Neural cell (in vitro differentiated cells): ENCODE measurements around the gene DHX30. TPM values are rescaled to one million over a fixed set of nuclear protein-coding genes. Genes with fewer than 3 reads are reported as not detected.

ENCODE experiments used
- H2AFZ ChIP-seq: fragments of 200-600, 300-800 bp; sonication (generic), shearing (Covaris generic); 2 replicates; pipeline ENCODE4 v1.6.0; 2014; ENCODE audit warnings: low read depth, mild to moderate bottlenecking, antibody characterized with exemption, low read length, moderate library complexity
- H3F3A ChIP-seq: fragments of 200-600 bp; shearing (Covaris generic); 2 replicates; pipeline ENCODE4 v1.6.1; 2016; ENCODE audit warnings: mild to moderate bottlenecking, moderate library complexity, mixed read lengths, antibody characterized with exemption, low read length; ENCODE audit not compliant: insufficient read depth, poor library complexity, severe bottlenecking
- H3K27ac ChIP-seq: fragments of 200-600, 300-800 bp; sonication (generic), shearing (Covaris generic); 2 replicates; pipeline ENCODE4 v1.5.1; 2014; ENCODE audit warnings: mild to moderate bottlenecking, low read length, moderate library complexity
- H3K27me3 ChIP-seq: fragments of 300-800, 200-600 bp; sonication (generic), shearing (Covaris generic); 2 replicates; pipeline ENCODE4 v1.6.0; 2014; ENCODE audit warnings: mild to moderate bottlenecking, low read depth, low read length, moderate library complexity; ENCODE audit not compliant: insufficient read depth
- H3K36me3 ChIP-seq: fragments of 300-800, 200-600 bp; sonication (generic), shearing (Covaris generic); 2 replicates; pipeline ENCODE4 v1.5.1; 2014; ENCODE audit warnings: mild to moderate bottlenecking, antibody characterized with exemption, low read length, moderate library complexity; ENCODE audit not compliant: insufficient read depth
- H3K4me2 ChIP-seq: fragments of 300-800, 200-600 bp; sonication (generic), shearing (Covaris generic); 2 replicates; pipeline ENCODE4 v1.6.0; 2014; ENCODE audit warnings: mild to moderate bottlenecking, low read length
- H3K4me3 ChIP-seq: fragments of 300-800, 200-600 bp; sonication (generic), shearing (Covaris generic); 2 replicates; pipeline ENCODE4 v1.5.1; 2014; ENCODE audit warnings: mild to moderate bottlenecking, low read length, moderate library complexity
- H3K79me2 ChIP-seq: fragments of 200-600 bp; shearing (Covaris generic); replicated peaks from 2 replicates; pipeline ENCODE4 v1.6.0; 2014; ENCODE audit warnings: mild to moderate bottlenecking, low read length, moderate library complexity; ENCODE audit not compliant: insufficient read depth
- H3K9ac ChIP-seq: fragments of 300-800, 200-600 bp; sonication (generic), shearing (Covaris generic); 2 replicates; pipeline ENCODE4 v1.6.1; 2016; ENCODE audit warnings: mild to moderate bottlenecking, low read length, mixed read lengths
- H3K9me2 ChIP-seq: fragments of 200-600 bp; shearing (Covaris generic); 2 replicates; pipeline ENCODE4 v1.6.1; 2016; ENCODE audit warnings: mild to moderate bottlenecking, low read length, mixed read lengths; ENCODE audit not compliant: insufficient read depth
- H3K9me3 ChIP-seq: fragments of 200-600, 300-800 bp; sonication (generic), shearing (Covaris generic); 2 replicates; pipeline ENCODE4 v1.6.1; 2016; ENCODE audit warnings: mild to moderate bottlenecking, mixed run types, low read length, moderate library complexity, mixed read lengths
- H4K20me1 ChIP-seq: fragments of 200-600 bp; shearing (Covaris generic); 2 replicates; pipeline ENCODE4 v1.6.1; 2016; ENCODE audit warnings: mild to moderate bottlenecking, mixed run types; ENCODE audit not compliant: insufficient read depth
- CTCF ChIP-seq: fragments of 450-650 bp; IDR thresholded peaks from 2 replicates; pipeline ENCODE4 v1.5.1; 2014; ENCODE audit warnings: antibody characterized with exemption, mild to moderate bottlenecking, moderate library complexity; ENCODE audit not compliant: poor library complexity, severe bottlenecking
- EP300 ChIP-seq: fragments of 450-650 bp; conservative IDR thresholded peaks from 2 replicates; pipeline ENCODE4 v1.6.1; 2014; ENCODE audit warnings: antibody characterized with exemption, mild to moderate bottlenecking, moderate library complexity; ENCODE audit not compliant: poor library complexity, severe bottlenecking
- EZH2 ChIP-seq: fragments of 200-600, 300-800 bp; shearing (Covaris generic), sonication (generic); IDR thresholded peaks from 2 replicates; pipeline ENCODE4 v1.6.1; 2014; ENCODE audit warnings: antibody characterized with exemption, low read length, borderline replicate concordance, mild to moderate bottlenecking; ENCODE audit not compliant: insufficient read depth, poor library complexity, severe bottlenecking
- MXI1 ChIP-seq: fragments of 450-650 bp; conservative IDR thresholded peaks from 2 replicates; pipeline ENCODE4 v1.6.1; 2014; ENCODE audit warnings: antibody characterized with exemption, mild to moderate bottlenecking; ENCODE audit not compliant: poor library complexity, severe bottlenecking
- POLR2AphosphoS5 ChIP-seq: IDR thresholded peaks from 2 replicates; pipeline ENCODE4 v1.6.1; 2012
- RAD21 ChIP-seq: fragments of 450-650 bp; conservative IDR thresholded peaks from 2 replicates; pipeline ENCODE4 v1.6.1; 2014; ENCODE audit warnings: antibody characterized with exemption, mild to moderate bottlenecking, moderate library complexity
- REST ChIP-seq: IDR thresholded peaks from 2 replicates; pipeline ENCODE4 v1.6.1; 2012; ENCODE audit warnings: borderline replicate concordance
- SMC3 ChIP-seq: fragments of 450-650 bp; conservative IDR thresholded peaks from 2 replicates; pipeline ENCODE4 v1.6.1; 2014; ENCODE audit warnings: antibody characterized with exemption, mild to moderate bottlenecking, moderate library complexity; ENCODE audit not compliant: poor library complexity
- TAF1 ChIP-seq: IDR thresholded peaks from 2 replicates; pipeline ENCODE4 v1.6.1; 2012; ENCODE audit warnings: low read depth
- polyA plus RNA-seq: library from polyadenylated mRNA; depleted of rRNA; stranded (reverse); fragments of >200 nt; gene quantifications from 2 replicates; pipeline ENCODE4 v1.2.3, GENCODE V29; 2014

Gene DHX30
- polyA plus RNA-seq, 1 donor from 2014 or later: 101 TPM

GRCh38 chr3:47854267-47854666 lies 51.3 kb downstream of the DHX30 start:
- Histone ChIP-seq H2AFZ (no peak overlapping the region), H3K4me3 (no peak overlapping the region), H4K20me1 (no peaks in the 10 kb centered on the region), H3K4me2 (no peak overlapping the region), H3K27me3 (no peaks in the 10 kb centered on the region), H3K36me3 (peaks cover 5% of the 10 kb centered on the region), H3K9me3 (no peaks in the 10 kb centered on the region), H3K9ac (no peak overlapping the region), H3K27ac (no peak overlapping the region), H3K9me2 (no peaks in the 10 kb centered on the region), H3F3A (no peaks in the 10 kb centered on the region), H3K79me2 (no peaks in the 10 kb centered on the region)
- TF ChIP-seq POLR2AphosphoS5: no peak
- no peak for TF ChIP-seq EP300
- TF ChIP-seq REST: no peak
- no peak for TF ChIP-seq RAD21
- TF ChIP-seq TAF1: no peak
- no peak for TF ChIP-seq CTCF
- TF ChIP-seq SMC3: no peak
- TF ChIP-seq MXI1: no peak
- TF ChIP-seq EZH2: no peak

- Histone ChIP-seq H2AFZ (no peak overlapping the region), H3K27me3 (no peaks in the 10 kb centered on the region), H3F3A (no peaks in the 10 kb centered on the region), H3K36me3 (peaks cover 5% of the 10 kb centered on the region), H3K79me2 (no peaks in the 10 kb centered on the region), H4K20me1 (no peaks in the 10 kb centered on the region), H3K9me2 (no peaks in the 10 kb centered on the region), H3K27ac (no peak overlapping the region), H3K4me2 (no peak overlapping the region), H3K9me3 (no peaks in the 10 kb centered on the region), H3K4me3 (no peak overlapping the region), H3K9ac (no peak overlapping the region)
- TF ChIP-seq TAF1: no peak
These were observed 52.0 kb downstream of the DHX30 start for GRCh38 chr3:47854720-47855455.
